ENCODE data around the gene CHIT1. TPM values are rescaled to one million over a fixed set of nuclear protein-coding genes. Genes with fewer than 3 reads are reported as not detected.

CHIT1 gene
- total and polyA plus RNA-seq, 2 of the 8 experiments (the other 6 are each of a cell fraction or from before 2014, with no cell fraction given), result not detected

GRCh38 chr1:203204756-203205155 lies 24.7 kb downstream of the CHIT1 start (continued):
- TF ChIP-seq BRCA1 (IDR thresholded peaks at IDR 0.05; ENCODE audit: low read depth, low read length), result no peak
- no peak for TF ChIP-seq CREB1 (IDR thresholded peaks at IDR 0.05)
- no peak for TF ChIP-seq SP4 (IDR thresholded peaks at IDR 0.05; ENCODE audit: low read length)
- no peak for TF ChIP-seq YY1 (IDR thresholded peaks at IDR 0.05; ENCODE audit: low read depth, low read length)
- TF ChIP-seq ASH2L (IDR thresholded peaks at IDR 0.05; ENCODE audit: low read length), result no peak
- TF ChIP-seq GTF2F1 (IDR thresholded peaks at IDR 0.05; ENCODE audit: borderline replicate concordance, low read depth, low read length), result no peak

Measured in H1 (cell line).